HG03469 (cell line): ENCODE data around the gene PPM1D.
A peak's percentile ranks its signal among the peaks of the same experiment; 100 is the strongest.
"Not testable (repeated sequence)": the region's sequence is repeated elsewhere in the genome, so short reads cannot be mapped to it uniquely, and the experiment has no call there.

Experiments
- ATAC-seq: cut with Tn5 transposase; IDR thresholded peaks from one replicate; pipeline ENCODE4 v1.9.1; 2021; ENCODE audit warnings: mild to moderate bottlenecking, moderate library complexity, moderate number of reproducible peaks; ENCODE audit not compliant: unreplicated experiment

PPM1D gene

DNA sequence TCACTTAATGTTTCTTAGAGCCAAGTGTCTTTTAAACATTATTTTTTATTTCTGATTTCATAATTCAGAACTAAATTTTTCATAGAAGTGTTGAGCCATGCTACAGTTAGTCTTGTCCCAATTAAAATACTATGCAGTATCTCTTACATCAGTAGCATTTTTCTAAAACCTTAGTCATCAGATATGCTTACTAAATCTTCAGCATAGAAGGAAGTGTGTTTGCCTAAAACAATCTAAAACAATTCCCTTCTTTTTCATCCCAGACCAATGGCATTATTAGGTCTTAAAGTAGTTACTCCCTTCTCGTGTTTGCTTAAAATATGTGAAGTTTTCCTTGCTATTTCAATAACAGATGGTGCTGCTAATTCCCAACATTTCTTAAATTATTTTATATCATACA, 64.0 kb downstream of the PPM1D start:
- no peak for ATAC-seq

GRCh38 chr17:60665602-60666001, 65.6 kb downstream of the PPM1D start:
- ATAC-seq = no peak

- ATAC-seq = not testable (repeated sequence)
Observed at GRCh38 chr17:60668741-60669140, 68.7 kb downstream of the PPM1D start.

DNA sequence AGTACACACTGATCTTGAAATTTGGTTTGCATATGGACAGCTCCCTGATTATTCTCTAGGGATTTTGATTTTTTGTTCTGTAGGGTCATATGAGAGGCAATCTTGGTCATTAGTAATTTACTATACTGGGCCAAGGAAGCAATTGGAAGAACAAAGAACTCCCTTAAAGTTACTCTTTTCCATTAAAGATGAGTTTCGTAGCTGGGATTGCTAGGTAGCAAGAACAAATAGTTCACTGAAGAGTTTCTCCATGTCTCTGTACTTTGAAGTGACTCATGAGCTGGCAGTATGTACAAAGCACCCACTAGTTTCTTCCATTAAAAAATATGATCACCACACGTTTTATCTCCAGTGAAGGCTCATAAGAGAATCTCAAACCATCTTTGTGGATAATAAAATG, 71.5 kb downstream of the PPM1D start:
- ATAC-seq = no peak

- ATAC-seq = not testable (repeated sequence)
Observed at GRCh38 chr17:60674637-60675036, 74.6 kb downstream of the PPM1D start.

DNA sequence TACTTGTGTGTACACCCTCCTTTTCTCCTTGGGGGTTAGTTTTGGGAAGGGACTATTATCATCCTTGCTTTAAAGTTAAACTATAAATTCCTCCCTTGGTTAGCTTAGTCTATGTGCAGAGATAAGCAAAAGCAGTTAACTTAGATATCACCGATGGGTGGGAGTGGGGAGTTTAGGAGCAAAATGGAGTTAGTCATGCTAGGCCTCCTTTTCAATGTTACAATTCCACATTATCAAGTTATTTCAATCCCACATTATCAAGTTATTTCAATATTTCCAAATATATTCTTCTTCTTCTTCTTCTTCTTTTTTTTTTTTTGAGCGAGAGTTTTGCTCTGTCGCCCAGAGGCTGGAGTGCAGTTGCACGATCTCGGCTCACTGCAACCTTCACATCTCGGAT, 76.0 kb downstream of the PPM1D start:
- ATAC-seq = no peak

DNA sequence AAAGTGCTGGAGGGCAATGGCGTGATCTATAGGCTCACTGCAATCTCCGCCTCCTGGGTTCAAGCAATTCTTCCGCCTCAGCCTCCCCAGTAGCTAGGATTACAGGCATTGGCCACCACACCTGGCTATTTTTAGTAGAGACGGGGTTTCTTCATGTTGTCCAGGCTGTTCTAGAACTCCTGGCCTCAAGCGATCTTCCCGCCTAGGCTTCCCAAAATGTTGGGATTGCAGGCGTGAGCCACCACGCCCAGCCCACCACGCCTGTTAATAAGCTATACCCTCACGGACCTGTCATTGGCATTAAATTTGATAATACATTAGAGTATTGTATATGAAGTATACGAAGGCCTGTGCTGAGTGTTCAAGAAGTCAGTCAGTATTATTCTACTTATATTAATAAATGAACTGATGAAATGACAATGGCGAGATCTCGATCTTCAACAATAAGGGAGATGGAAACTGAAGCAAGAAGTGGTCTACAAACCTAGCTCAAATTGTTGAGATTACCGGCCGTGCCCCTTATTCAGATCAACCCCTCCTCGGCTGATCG, 76.8 kb downstream of the PPM1D start:
- no peak for ATAC-seq

DNA sequence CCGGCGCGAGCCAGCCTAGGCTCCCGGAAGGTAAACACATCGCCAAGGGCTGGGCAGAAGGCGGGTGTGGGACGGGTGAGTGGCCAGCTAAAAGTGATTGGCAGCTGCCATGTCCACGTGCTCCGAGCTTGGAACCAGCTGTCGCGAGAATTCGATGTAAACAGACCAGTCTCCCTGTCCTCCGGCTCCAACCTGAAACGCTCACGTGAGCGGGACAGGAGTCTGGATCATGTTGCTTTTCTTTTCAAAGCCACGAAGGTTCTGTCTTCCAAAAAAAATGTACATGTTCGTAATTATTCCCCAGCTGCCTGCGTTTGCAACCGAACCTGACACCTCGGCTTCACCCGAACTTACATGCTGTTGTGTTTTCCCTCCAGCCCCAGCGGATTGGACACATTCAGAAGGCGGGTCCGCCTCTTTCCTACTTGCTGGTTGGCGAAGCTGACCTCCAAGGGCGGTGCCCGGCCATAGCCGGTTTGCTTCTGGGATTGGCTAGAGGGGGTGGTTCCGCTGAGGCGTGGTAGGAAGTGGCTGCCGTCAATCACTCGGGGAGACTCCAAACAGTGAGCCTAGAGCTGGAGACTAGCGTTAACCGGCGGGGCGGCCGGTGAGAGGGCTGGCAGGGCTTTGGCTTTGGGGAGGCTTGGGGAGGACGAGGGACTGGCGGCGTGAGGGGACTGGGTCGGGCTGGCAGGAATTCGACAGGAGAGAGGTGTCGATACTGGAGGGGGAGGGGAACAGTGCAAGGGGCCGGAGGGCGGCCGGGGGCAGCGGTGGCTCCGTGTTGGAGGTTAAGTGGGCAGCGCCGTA, 77.5 kb downstream of the PPM1D start, which contains the start of gene BCAS3:
BCAS3 (plus strand) TSS at position 544 of the 810 bp plus-strand sequence.
- ATAC-seq = peak; percentile 90

GRCh38 chr17:60678118-60678444, 78.1 kb downstream of the PPM1D start:
- ATAC-seq = no peak

DNA sequence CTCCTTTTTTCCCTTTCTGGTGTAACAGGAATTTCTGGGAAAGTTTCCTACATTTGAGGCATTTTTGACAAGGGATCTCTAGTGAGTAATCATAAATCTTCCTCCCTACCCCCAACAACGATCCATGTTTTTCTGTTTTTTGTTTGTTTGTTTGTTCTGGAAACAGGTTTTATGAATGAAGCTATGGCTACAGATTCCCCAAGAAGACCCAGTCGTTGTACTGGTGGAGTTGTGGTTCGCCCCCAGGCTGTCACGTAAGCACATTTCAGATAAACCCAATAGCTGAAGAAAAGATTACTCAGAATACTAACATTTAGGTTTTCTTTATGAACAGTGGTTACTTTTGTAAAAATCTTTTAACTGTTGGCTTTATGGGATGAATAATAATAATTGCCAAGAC, 79.3 kb downstream of the PPM1D start:
- no peak for ATAC-seq

- ATAC-seq = no peak
Observed at GRCh38 chr17:60680754-60681153, 80.8 kb downstream of the PPM1D start.

- no peak for ATAC-seq
Observed at GRCh38 chr17:60685437-60685836, 85.4 kb downstream of the PPM1D start.

DNA sequence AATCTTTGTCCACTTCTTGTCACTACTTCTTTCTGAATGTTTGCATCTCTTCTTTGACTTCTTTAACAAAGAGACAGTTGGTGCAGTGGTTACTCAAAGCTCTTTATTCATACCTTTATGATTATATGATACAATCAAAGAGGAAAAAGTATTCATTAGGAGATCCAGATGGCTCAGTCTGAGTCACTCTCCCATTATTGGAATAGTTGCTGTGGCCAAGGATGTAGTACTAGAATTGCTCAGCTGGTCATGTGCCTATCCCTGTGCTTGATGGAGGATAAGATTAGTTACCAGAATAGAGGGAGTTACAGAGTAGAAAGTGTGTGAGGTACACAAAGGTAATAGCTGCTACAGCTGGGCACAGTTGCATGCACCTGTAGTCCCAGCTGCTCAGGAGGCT, 96.0 kb downstream of the PPM1D start:
- no peak for ATAC-seq

DNA sequence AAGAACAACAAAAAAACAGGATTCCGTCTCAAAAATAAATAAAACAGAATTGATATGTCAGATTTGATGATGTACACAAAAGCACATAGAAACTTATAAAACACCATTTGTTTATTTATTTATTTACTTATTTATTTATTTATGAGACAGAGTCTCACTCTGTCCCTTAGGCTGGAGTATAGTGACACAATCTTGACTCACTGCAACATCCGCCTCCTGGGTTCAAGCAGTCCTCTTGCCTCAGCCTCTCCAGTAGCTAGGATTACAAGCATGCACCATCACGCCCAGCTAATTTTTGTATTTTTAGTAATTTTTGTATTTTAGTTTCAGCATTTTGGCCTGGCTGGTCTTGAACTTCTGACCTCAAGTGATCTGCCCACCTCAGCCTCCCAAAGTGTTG, 99.1 kb downstream of the PPM1D start:
- ATAC-seq = no peak

DNA sequence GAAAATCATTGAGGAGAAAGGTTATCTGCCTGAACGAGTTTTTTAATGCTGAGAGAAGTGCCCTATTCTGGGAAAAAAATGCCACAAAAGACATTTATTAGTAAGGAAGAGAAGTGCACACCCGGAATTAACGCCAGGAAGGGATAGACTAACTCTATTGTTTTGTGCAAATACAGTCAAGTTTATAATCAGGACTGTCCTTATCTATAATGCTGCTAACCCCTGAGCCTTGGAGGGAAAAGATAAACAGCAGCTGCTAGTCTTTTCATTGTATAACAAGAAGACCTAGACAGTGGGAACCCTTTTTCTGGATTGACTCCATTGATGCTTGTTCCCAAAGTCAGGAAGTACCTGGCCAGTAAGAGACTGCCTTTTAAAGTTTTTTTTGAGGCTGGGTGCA, 104.2 kb downstream of the PPM1D start:
- ATAC-seq = no peak

GRCh38 chr17:60712675-60713074, 112.7 kb downstream of the PPM1D start:
- no peak for ATAC-seq

GRCh38 chr17:60713608-60714007, 113.6 kb downstream of the PPM1D start:
- ATAC-seq = no peak
